GM23338 (cell line): Measurements from ENCODE around the gene C3AR1. TPM values are rescaled to one million over a fixed set of nuclear protein-coding genes. Genes with fewer than 3 reads are reported as not detected.
"Not testable (repeated sequence)": the region's sequence is repeated elsewhere in the genome, so short reads cannot be mapped to it uniquely, and the experiment has no call there.

Experiments used
- ATAC-seq: fragments of 200-7000 bp; cut with Tn5 transposase; 3 replicates; pipeline ENCODE4 v1.9.1; 2020
- DNase-seq: peaks from one replicate; pipeline ENCODE4 v3.0.0-alpha.2; 2015; ENCODE audit warnings: low spot score
- H2AFZ ChIP-seq: fragments of 200-600 bp; sonication (generic); 2 replicates; pipeline ENCODE4 v1.8.0; 2016; ENCODE audit warnings: antibody characterized with exemption, mild to moderate bottlenecking, moderate library complexity
- H3F3A ChIP-seq: fragments of 200-600 bp; sonication (generic); replicated peaks from 2 replicates; pipeline ENCODE4 v1.8.0; 2017; ENCODE audit warnings: antibody characterized with exemption, mixed run types, low read depth
- H3K27ac ChIP-seq: fragments of 200-600 bp; sonication (generic); 2 replicates; pipeline ENCODE4 v1.6.1; 2016; ENCODE audit warnings: low read depth
- H3K27me3 ChIP-seq: fragments of 200-600 bp; sonication (generic); 2 replicates; pipeline ENCODE4 v1.8.0; 2016; ENCODE audit warnings: mild to moderate bottlenecking, mixed run types, moderate library complexity; ENCODE audit not compliant: insufficient read depth
- H3K36me3 ChIP-seq: fragments of 200-600 bp; sonication (generic); 2 replicates; pipeline ENCODE4 v1.8.0; 2016; ENCODE audit warnings: mild to moderate bottlenecking; ENCODE audit not compliant: insufficient read depth
- H3K4me1 ChIP-seq: fragments of 200-600 bp; sonication (generic); 2 replicates; pipeline ENCODE4 v1.8.0; 2016; ENCODE audit warnings: mild to moderate bottlenecking, moderate library complexity; ENCODE audit not compliant: insufficient read depth
- H3K4me2 ChIP-seq: fragments of 200-600 bp; sonication (generic); 2 replicates; pipeline ENCODE4 v1.7.1; 2017; ENCODE audit warnings: mixed run types
- H3K4me3 ChIP-seq: fragments of 200-600 bp; sonication (generic); 2 replicates; pipeline ENCODE4 v1.6.1; 2016; ENCODE audit warnings: mixed run types
- H3K79me2 ChIP-seq: fragments of 200-600 bp; sonication (generic); replicated peaks from 2 replicates; pipeline ENCODE4 v1.8.0; 2017; ENCODE audit warnings: mild to moderate bottlenecking; ENCODE audit not compliant: insufficient read depth
- H3K9me2 ChIP-seq: fragments of 200-600 bp; sonication (generic); 2 replicates; pipeline ENCODE4 v1.8.0; 2017; ENCODE audit not compliant: insufficient read depth
- H4K20me1 ChIP-seq: fragments of 200-600 bp; sonication (generic); replicated peaks from 2 replicates; pipeline ENCODE4 v1.8.0; 2017; ENCODE audit warnings: mild to moderate bottlenecking; ENCODE audit not compliant: insufficient read depth
- H3K27ac Mint-ChIP-seq: 2 replicates; pipeline ENCODE4 v1.8.0; 2020; ENCODE audit warnings: inconsistent platforms, mild to moderate bottlenecking, moderate library complexity, mixed read lengths
- H3K27me3 Mint-ChIP-seq: 3 replicates; pipeline ENCODE4 v1.8.0; 2022; ENCODE audit warnings: low read depth, mild to moderate bottlenecking, moderate library complexity, mixed read lengths, inconsistent platforms; ENCODE audit not compliant: insufficient read depth, poor library complexity
- H3K36me3 Mint-ChIP-seq: 3 replicates; pipeline ENCODE4 v1.8.0; 2021; ENCODE audit warnings: low read depth, mild to moderate bottlenecking, inconsistent platforms, moderate library complexity, mixed read lengths
- H3K4me1 Mint-ChIP-seq: 3 replicates; pipeline ENCODE4 v1.8.0; 2020; ENCODE audit warnings: mild to moderate bottlenecking, inconsistent platforms, mixed read lengths
- H3K4me3 Mint-ChIP-seq: 3 replicates; pipeline ENCODE4 v1.8.0; 2021; ENCODE audit warnings: moderate library complexity, mild to moderate bottlenecking, inconsistent platforms, mixed read lengths
- H3K9me3 Mint-ChIP-seq: 3 replicates; pipeline ENCODE4 v1.8.0; 2020; ENCODE audit warnings: moderate library complexity, mild to moderate bottlenecking, inconsistent platforms, mixed read lengths
- EZH2 ChIP-seq: fragments of 200-600 bp; sonication (generic); IDR thresholded peaks from one replicate; pipeline ENCODE4 v1.8.0; 2017; ENCODE audit warnings: antibody characterized with exemption, mild to moderate bottlenecking, low read depth; ENCODE audit not compliant: unreplicated experiment
- JUNB ChIP-seq: IDR thresholded peaks from one replicate; pipeline ENCODE4 v1.6.1; 2016; ENCODE audit warnings: antibody characterized with exemption; ENCODE audit not compliant: unreplicated experiment
- NANOG ChIP-seq: IDR thresholded peaks from 2 replicates; pipeline ENCODE4 v1.6.1; 2016; ENCODE audit warnings: antibody characterized with exemption, borderline replicate concordance
- POLR2AphosphoS5 ChIP-seq: IDR thresholded peaks from 2 replicates; pipeline ENCODE4 v1.6.1; 2016; ENCODE audit warnings: antibody characterized with exemption, low read depth
- ZNF114 ChIP-seq: fragments of 250-450 bp; sonication (Bioruptor Pico); IDR thresholded peaks from 2 replicates; pipeline ENCODE4 v1.5.0; 2020; ENCODE audit warnings: mild to moderate bottlenecking, moderate library complexity
- polyA plus RNA-seq: library from polyadenylated mRNA; unstranded; fragments of >200 nt; fragmentation: Nextera tagmentation; extraction: Ambion mirVana; gene quantifications from 2 replicates; pipeline ENCODE4 v1.2.1, GENCODE V29; 2016
- total RNA-seq: library from RNA; depleted of rRNA; stranded (reverse); fragments of >200 nt; shearing (Covaris generic); gene quantifications from 2 replicates; pipeline ENCODE4 v1.2.3, GENCODE V29; 2014
- TF ChIP-seq, protein P1 (sequence below): IDR thresholded peaks from one replicate; pipeline ENCODE4 v1.6.1; 2018; ENCODE audit warnings: antibody characterized with exemption; ENCODE audit not compliant: unreplicated experiment
- TF ChIP-seq, protein P2 (sequence below), 2 experiments: fragments of 200-600 bp in 1 of 2; sonication (generic) in 1 of 2; conservative IDR thresholded peaks; 2 replicates each; pipeline versions ENCODE4 v1.5.1 to v1.6.1; 2016 to 2017; ENCODE audit warnings: antibody characterized with exemption in 2 of 2, low read depth in 2 of 2, mild to moderate bottlenecking in 2 of 2, moderate library complexity in 1 of 2

Gene C3AR1
- total and polyA plus RNA-seq, 2 experiments from 2014 or later, result not detected

DNA sequence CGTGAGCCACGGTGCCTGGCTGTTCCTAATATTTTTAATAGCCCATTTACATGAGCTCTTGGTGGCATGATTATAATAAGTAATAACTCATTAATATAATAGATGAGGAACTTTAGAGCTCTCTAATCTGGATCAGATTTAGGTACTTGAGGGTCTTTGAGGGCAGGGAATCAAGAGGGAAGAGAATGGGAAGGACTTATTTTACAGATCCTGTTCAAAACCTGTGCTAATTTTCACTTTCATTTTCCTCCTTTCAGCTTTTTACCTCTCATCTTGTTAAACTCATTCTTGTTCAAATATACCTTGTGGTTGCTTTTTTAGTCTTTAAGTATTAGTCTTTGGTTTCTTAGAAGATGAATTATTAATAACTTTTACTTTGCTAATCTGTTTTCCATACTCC is 21.5 kb upstream of the C3AR1 start:
- Mint-ChIP-seq H3K27me3 (peaks cover 4% of the 10 kb centered on the region), H3K4me1 (peaks cover 2% of the 10 kb centered on the region; the same call in 2 of the 3 replicates), H3K27ac (no peak overlapping the region), H3K36me3 (peaks cover 20% of the 10 kb centered on the region), H3K9me3 (no peaks in the 10 kb centered on the region; the same call in 2 of the 3 replicates), H3K4me3 (no peak overlapping the region)
- no peak for TF ChIP-seq POLR2AphosphoS5
- TF ChIP-seq, protein P1, sequence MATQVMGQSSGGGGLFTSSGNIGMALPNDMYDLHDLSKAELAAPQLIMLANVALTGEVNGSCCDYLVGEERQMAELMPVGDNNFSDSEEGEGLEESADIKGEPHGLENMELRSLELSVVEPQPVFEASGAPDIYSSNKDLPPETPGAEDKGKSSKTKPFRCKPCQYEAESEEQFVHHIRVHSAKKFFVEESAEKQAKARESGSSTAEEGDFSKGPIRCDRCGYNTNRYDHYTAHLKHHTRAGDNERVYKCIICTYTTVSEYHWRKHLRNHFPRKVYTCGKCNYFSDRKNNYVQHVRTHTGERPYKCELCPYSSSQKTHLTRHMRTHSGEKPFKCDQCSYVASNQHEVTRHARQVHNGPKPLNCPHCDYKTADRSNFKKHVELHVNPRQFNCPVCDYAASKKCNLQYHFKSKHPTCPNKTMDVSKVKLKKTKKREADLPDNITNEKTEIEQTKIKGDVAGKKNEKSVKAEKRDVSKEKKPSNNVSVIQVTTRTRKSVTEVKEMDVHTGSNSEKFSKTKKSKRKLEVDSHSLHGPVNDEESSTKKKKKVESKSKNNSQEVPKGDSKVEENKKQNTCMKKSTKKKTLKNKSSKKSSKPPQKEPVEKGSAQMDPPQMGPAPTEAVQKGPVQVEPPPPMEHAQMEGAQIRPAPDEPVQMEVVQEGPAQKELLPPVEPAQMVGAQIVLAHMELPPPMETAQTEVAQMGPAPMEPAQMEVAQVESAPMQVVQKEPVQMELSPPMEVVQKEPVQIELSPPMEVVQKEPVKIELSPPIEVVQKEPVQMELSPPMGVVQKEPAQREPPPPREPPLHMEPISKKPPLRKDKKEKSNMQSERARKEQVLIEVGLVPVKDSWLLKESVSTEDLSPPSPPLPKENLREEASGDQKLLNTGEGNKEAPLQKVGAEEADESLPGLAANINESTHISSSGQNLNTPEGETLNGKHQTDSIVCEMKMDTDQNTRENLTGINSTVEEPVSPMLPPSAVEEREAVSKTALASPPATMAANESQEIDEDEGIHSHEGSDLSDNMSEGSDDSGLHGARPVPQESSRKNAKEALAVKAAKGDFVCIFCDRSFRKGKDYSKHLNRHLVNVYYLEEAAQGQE, result no peak
- TF ChIP-seq, protein P2, sequence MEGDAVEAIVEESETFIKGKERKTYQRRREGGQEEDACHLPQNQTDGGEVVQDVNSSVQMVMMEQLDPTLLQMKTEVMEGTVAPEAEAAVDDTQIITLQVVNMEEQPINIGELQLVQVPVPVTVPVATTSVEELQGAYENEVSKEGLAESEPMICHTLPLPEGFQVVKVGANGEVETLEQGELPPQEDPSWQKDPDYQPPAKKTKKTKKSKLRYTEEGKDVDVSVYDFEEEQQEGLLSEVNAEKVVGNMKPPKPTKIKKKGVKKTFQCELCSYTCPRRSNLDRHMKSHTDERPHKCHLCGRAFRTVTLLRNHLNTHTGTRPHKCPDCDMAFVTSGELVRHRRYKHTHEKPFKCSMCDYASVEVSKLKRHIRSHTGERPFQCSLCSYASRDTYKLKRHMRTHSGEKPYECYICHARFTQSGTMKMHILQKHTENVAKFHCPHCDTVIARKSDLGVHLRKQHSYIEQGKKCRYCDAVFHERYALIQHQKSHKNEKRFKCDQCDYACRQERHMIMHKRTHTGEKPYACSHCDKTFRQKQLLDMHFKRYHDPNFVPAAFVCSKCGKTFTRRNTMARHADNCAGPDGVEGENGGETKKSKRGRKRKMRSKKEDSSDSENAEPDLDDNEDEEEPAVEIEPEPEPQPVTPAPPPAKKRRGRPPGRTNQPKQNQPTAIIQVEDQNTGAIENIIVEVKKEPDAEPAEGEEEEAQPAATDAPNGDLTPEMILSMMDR (conservative IDR thresholded peaks at IDR 0.05; ENCODE audit: low read depth in 2 of 2), result no peak
- TF ChIP-seq JUNB, result no peak
- no peak for TF ChIP-seq EZH2
- no peak for TF ChIP-seq NANOG
- TF ChIP-seq ZNF114 (CRISPR knock-in tag), result no peak
- Histone ChIP-seq H3K27me3 (no peaks in the 10 kb centered on the region), H2AFZ (no peak overlapping the region), H3K4me2 (no peak overlapping the region), H3K9me2 (no peaks in the 10 kb centered on the region), H3F3A (no peaks in the 10 kb centered on the region), H3K27ac (no peak overlapping the region), H4K20me1 (no peaks in the 10 kb centered on the region; the same call in 1 of the 2 replicates), H3K79me2 (peaks cover 38% of the 10 kb centered on the region), H3K4me3 (no peak overlapping the region), H3K36me3 (peaks cover 12% of the 10 kb centered on the region; the same call in 1 of the 2 replicates), H3K4me1 (peaks cover 3% of the 10 kb centered on the region; the same call in 1 of the 2 replicates)
- ATAC-seq, result no peak
- DNase-seq, result no peak

DNA sequence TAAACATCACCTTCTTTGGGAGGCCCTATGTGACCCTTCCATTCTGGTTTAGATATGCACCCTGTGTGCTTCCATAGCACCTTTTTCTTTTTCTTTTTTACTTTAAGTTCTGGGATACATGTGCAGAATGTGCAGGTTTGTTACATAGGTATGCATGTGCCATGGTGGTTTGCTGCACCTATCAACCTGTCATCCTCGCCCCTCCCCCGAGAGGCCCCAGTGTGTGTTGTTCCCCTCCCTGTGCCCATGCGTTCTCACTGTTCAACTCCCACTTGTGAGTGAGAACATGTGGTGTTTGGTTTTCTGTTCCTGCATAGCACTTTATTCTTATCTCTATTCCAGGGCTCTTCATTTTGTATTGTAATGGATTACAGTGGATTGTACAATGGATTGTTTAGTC is 18.2 kb upstream of the C3AR1 start:
- H3K4me3 ChIP-seq, H3K9me3 Mint-ChIP-seq, H3K27ac Mint-ChIP-seq, H3K36me3 ChIP-seq, H4K20me1 ChIP-seq, DNase-seq, H3K36me3 Mint-ChIP-seq, H3K4me2 ChIP-seq, H3K9me2 ChIP-seq, H3K27me3 Mint-ChIP-seq, H2AFZ ChIP-seq, ATAC-seq, H3F3A ChIP-seq, H3K27me3 ChIP-seq, H3K4me1 Mint-ChIP-seq, H3K4me3 Mint-ChIP-seq, H3K27ac ChIP-seq: not testable (repeated sequence)
- H3K79me2 ChIP-seq, result peaks cover 42% of the 10 kb centered on the region
- H3K4me1 ChIP-seq, result peaks cover 13% of the 10 kb centered on the region; the same call in 1 of the 2 replicates
